HG02973 (cell line): ENCODE data around the gene PER3.
"Not testable (repeated sequence)": the region's sequence is repeated elsewhere in the genome, so short reads cannot be mapped to it uniquely, and the experiment has no call there.

ENCODE experiments used
- ATAC-seq: cut with Tn5 transposase; IDR thresholded peaks from one replicate; pipeline ENCODE4 v1.9.1; 2021; ENCODE audit warnings: moderate library complexity; ENCODE audit not compliant: unreplicated experiment

Gene PER3

DNA sequence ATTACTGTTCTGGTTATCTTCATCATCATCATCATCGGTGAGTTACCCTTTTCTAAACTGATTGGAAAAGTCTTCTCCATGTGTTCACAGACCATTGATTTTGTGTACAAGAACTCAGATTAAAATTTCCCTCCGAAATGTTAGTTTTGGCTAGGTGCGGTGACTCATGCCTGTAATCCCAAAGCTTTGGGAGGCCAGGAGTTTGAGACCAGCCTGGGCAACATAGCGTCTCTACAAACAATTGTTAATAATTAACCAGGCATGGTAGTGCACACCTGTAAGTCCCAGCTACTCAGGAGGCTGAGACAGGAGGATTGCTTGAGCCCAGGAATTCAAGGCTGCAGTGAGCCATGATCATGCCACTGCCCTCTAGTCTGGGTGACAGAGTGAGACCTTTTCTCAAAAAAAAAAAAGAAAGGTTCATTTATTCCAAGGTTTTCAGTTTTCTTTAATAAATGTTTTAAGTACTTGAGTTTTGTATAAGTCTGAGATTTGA, 5.9 kb upstream of the PER3 start:
- no peak for ATAC-seq

DNA sequence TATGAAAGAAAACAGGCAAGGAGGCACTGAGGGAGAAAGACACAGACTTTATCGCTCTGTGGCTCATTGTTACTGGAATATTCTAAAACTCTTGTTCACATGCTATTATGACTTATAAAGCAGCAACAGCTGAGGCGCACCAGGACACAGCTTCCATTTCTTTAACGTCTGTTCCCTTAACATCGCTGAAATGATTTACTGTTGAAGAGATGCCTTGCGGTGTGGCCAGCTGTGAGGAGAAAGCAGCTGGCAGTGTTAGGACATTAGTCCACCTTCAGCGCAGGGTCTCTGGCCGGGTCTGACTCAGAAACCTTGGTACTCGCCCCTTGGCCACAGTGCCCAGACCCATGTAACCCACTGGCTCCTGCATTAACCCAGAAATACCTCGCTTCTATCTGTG, 3.1 kb upstream of the PER3 start:
- ATAC-seq: no peak

DNA sequence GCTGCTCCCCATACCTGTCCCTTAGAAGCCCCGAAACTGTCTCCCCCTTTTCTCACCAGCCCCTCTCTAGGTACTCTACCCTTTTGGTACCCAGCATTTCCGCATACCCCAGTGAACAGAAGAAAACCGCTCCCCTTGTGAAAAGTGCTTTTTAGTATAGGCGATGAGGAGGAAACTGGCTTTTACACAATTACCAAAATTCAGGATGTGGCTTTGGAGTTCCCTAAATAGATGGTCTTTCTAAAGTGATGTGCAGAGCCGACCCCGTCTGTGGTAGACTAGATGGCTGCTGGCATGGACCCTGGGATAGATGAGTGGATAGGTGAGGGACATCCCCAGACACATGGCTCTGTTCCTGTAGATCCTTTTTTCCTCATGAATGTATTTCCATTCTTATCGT, 2.6 kb upstream of the PER3 start:
- no peak for ATAC-seq

DNA sequence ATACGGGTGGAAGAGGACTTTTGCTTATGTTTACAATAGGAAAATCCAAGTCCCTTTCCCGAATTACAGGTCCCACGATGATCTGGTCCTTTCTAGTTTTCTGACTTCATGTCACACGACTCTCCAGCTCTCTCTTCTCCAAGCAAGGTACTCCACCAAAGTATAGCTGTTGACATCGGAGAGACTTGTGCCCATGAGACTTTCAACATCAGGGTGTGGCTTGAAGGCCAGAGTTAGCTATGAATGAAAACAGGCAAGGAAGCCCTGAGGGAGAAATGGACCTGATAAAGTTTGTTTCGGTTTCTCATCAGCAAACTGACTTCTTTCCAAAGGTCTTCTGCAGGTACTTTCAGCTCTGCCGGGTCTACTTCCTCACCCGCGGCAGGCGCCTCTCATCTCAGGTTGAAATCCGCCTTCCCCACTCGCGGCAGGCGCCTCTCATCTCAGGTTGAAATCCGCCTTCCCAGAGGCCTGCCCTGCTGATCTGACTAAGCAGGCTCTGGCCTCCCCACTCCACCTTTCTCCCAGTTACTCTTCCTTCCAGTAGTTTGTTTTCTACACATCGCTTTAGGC, 2.1 kb upstream of the PER3 start:
- no peak for ATAC-seq

DNA sequence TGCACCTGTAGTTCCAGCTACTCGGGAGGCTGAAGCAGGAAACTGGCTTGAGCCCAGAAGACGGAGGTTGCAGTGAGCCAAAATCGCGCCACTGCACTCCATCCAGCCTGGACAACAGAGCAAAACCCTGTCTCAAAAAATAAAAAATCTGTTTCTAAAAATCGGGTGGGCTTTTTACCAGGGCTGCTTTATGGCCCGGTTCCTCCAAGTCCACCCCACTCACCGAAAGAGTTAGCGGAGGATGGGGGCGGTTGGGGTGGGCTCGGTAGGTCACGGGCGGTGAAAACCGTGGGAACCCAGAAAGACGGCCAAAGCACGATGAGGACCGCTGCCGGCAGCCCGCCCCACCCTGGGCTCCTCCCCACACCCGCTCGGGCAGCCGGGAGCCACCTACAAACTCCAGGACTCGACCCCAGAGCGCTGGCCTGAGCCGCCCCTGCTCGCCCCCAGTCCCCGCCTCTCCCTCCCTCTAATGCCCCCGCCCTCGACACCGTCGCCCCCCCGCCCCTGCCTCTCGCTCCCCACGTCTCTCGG, 846 bp upstream of the PER3 start:
- no peak for ATAC-seq

DNA sequence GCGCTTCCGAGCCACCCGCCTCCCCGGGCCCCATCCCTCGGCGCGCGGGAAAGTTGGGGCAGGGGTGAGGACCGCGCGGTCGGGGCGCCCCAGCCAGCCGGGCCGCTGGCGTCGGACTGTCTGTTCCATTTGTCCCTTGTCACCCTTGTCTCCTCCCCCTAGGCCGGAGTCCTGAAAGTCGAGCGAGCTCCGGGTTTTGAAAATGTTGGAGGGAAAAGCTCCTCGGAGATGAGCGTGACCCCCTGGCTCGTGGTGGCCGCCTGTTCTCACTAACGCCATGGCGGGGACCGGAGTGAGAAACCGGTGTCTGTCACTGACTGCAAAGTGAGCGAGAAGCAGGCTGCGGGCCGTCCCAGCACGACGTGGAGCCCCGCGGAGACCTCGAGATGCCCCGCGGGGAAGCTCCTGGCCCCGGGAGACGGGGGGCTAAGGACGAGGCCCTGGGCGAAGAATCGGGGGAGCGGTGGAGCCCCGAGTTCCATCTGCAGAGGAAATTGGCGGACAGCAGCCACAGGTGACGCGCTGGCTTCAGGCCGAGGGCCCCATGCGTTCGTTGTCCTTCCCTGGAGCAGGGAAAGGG, 491 bp downstream of the PER3 start:
- ATAC-seq: no peak

DNA sequence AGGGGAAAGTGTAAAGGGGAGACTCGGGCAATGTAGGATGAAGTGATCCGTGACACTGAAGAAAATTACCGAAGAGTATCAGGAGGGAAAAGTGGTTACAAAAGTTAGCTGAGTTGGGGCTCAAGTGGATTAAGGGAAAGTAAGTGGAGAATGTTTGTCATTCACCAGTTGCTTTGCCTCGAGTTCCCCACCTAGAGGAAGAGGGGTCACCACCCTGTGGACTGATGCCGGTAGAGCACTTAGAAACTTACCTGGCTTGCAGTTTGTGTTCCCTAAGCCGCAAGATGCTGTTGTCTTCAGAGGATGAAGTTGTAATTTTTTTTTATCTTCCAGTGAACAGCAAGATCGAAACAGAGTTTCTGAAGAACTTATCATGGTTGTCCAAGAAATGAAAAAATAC, 1.0 kb downstream of the PER3 start:
- no peak for ATAC-seq

DNA sequence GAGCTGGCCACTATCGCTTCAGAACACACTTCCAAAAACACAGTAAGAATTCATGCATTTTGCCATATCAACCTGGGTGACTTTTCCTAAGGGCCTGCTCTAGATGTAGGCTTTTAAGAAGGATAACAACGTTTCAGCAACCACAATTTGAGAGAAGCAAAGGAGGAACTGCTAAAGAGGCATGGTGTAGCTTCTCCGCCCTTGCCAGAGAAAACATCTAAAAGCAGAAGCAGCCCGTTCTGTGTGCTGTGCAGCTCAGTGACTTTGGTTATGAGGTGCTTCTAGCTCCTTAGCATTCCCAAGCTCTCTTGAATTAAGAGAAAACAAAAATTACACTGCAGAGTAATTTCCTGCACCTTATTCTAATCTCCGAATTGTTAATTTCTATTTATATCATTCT, 2.7 kb downstream of the PER3 start:
- ATAC-seq: no peak

DNA sequence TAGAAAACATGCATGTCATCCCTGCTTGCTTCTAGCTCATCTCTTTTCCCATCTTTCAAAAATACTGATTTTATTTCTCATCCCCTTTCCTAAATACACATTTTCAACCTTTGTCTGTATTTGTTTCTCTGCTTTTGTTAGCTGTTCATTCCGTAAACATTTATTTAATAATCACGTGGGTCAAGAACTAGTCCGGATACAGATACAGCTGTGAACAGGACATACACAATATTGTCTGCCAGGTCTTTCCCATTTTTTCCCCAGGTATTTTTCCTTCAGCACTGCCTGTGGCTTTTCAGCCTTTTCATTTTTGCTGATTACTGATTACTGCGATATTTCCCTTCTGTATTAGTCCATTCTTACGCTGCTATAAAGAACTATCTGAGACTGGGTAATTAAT, 5.7 kb downstream of the PER3 start:
- ATAC-seq: no peak

DNA sequence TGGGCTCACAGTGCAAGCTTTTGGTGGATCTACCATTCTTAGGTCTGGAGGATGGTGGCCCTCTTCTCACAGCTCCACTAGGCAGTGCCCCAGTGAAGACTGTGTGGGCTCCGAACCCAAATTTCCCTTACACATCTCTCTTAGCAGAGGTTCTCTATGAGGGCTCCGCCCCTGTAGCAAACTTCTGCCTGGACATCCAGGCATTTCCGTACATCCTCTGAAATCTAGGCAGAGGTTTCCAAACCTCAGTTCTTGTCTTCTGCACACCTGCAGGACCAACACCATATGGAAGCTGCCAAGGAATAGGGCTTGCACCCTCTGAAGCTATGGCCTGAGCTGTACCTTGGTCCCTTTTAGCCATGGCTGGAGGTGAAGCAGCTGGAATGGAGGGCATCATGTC, 6.9 kb downstream of the PER3 start:
- not testable (repeated sequence) for ATAC-seq

DNA sequence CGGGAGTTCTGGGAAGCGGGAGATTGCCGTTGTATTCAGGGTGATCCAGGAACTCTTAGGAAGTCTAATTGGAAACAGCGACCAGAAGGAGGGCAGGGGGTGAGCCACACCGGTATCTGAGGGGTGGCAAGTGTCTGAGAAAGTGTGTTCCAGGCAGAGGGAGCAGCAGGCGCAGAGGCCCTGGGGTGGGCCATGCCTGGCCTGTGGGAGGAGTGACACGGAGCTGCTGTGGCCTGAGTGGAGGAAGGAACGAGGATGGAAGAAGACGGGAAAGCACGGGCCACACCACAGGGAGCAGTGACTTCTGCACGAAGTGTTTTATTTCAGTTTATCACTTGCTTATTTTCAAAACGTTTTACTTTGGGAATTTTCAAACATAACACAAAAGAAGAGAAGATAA, 11.3 kb downstream of the PER3 start:
- ATAC-seq: no peak

DNA sequence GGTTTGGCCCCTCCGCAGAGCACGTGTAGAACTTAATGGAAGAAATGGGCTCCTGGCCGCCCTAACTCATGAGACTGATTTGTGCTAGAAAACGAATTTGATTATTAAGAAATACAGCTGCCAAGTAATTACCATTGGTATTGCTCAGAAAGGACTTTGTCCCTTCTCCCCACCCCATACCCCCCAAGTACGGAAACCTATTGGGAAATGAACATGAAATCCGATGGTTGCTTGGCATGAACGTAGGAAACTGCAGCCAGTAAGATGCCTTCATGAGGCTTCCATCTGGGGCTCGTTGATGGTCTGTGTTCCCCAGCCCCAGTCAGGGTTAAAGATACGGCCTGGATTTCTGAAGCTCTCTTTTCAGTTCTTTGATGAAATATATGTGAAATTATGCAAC, 21.4 kb downstream of the PER3 start:
- no peak for ATAC-seq

DNA sequence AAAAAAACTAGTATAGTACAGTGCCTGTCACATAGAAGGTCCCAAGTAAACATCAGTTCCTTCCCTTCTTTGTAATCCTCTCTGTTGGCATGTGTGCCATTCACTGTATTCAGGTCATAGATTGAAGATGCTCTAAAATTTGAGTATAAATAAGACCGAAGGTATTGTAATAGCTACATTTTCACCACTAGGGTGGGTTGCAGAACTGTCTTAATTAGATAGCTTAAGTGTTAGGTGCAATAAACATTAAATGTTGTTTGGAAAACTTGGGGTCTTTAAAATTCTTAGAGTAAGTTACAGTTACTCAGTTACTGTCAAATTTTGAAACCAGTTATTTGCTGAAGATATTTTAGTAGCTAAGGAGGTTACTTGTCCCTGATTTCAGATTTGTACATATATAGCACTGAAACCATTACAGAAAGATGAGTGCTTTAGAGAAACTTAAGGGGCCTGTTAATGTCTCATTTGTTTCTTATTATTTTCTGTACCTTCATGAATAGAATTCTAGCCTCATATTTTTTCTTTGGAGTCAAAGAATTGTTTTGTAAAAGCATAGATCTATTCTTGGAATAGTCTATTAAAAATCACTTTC, 24.3 kb downstream of the PER3 start:
- no peak for ATAC-seq

DNA sequence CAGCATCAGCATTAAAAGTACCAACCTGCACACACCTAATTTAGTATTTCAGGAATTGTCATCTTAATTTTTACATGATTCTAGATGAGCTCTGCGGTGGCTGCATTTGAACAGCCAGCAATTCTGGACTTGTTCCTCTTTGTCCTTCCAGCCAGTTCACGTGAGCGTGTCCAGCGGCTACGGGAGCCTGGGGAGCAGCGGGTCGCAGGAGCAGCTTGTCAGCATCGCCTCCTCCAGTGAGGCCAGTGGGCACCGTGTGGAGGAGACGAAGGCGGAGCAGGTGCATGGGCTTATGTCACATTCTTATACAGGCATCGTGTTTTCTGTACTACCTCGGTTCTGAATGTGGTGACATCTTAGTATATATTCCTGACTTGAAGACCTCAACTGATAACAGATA, 25.7 kb downstream of the PER3 start:
- no peak for ATAC-seq

DNA sequence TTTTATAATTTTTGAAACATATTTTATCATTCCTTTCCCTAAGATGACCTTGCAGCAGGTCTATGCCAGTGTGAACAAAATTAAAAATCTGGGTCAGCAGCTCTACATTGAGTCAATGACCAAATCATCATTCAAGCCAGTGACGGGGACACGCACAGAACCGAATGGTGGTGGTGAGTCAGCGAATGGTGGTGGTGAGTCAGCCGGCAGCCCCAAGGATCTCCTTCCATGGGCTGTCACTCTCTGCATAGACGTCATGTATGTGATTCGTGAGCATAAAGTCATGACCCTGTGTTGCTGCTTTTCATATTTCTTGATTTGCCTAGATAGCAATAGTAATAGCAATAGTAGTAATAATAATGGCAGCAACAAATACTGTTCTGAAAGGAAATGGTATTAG, 26.3 kb downstream of the PER3 start:
- ATAC-seq: no peak

DNA sequence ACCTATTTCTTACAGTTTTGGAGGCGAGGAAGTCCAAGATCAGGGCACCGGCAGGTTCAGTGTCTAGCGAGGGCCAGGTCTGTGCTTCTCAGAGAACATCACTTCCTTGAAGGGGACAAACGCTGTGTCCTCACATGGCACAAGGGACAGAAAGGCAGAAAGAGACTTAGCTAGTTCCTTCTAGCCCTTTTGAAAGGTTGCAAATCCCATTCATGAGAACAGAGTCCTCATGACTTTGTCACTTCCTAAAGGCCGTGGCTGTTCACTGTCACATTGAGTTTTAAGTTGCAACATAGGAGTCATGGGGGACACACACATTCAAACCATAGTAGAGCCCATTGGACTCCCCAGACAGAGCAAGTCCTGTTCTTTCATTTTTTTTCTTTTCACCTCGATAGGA, 27.4 kb downstream of the PER3 start:
- no peak for ATAC-seq

DNA sequence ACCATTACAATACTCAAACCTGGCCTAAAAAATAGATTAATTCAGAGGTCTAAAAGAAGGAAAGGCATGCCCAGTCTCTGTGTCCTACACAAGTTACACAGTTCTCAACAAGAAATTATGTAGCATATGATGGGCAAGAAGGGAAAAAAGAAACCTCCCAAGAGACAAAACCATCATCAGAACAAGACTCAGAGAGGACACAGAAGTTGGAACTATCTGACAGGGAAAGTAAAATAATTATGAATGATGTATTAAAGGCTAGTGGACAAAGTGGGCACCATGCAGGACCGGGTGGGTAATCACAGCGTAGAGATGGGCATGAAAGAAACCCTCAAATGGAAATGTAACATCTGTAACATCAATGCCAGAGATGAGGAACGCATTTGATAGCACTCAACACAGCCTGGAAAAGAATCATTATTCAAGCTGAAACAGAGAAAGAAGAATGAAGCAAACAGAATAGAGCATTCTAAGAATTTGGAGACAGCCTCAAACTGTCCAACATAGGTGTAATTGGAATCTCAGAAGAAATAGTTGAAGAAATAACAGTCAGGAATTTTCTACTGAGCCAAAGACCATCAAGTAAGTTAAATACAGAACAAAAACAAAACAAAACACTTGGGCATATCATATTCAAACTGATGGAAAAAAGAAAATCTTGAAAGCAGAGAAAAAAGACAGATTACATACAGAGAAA, 29.7 kb downstream of the PER3 start:
- ATAC-seq: no peak

DNA sequence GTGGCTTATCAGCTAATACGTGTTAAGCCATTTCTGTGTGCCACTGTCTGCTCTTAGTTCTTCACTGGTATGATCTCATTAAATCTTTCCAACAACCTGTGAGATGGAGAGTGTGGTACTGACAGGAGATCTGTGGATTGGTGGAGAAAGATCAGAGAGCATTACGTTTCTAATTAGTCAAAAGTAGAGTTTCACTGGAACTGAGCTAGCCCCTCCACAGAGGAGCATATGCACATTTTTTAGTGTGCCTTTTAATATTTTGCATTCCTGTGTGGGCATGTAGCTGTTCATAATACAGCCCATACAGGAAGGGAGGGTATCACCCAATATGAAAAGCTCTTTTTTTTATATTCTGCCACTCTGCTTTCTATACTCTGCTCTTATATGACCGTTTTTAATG, 37.2 kb downstream of the PER3 start:
- ATAC-seq: no peak

DNA sequence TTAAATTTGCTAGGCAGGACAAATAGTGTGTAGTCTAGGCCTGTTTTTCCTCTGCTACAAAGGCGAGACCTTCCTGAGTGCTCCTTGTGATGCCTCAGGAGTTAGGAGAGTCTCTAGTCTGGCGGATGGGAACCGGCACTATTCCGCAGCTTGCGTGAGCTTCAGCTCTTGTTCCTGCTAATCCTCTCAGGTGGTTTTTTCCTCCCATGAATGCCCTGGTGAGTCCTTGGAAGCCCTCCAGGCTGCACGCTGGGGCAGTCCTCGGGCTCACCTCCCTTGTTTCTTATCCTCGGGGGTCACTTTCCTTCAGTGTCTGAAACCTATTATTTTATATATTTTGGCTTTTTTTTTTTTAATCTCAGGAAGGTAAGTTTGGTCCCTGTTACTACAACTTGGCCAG, 40.6 kb downstream of the PER3 start:
- ATAC-seq: no peak

DNA sequence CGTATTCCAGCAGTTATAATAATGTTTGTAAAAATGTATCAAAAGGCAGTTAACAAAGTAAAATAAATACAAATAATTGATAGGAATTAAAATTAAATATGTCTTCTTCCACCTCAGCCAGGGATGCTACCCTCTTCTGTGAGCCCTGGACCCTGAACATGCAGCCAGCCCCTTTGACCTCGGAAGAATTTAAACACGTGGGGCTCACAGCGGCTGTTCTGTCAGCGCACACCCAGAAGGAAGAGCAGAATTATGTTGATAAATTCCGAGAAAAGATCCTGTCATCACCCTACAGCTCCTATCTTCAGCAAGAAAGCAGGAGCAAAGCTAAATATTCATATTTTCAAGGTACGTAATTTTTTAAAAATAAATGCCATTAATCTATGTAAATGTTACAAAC, 42.3 kb downstream of the PER3 start:
- no peak for ATAC-seq

DNA sequence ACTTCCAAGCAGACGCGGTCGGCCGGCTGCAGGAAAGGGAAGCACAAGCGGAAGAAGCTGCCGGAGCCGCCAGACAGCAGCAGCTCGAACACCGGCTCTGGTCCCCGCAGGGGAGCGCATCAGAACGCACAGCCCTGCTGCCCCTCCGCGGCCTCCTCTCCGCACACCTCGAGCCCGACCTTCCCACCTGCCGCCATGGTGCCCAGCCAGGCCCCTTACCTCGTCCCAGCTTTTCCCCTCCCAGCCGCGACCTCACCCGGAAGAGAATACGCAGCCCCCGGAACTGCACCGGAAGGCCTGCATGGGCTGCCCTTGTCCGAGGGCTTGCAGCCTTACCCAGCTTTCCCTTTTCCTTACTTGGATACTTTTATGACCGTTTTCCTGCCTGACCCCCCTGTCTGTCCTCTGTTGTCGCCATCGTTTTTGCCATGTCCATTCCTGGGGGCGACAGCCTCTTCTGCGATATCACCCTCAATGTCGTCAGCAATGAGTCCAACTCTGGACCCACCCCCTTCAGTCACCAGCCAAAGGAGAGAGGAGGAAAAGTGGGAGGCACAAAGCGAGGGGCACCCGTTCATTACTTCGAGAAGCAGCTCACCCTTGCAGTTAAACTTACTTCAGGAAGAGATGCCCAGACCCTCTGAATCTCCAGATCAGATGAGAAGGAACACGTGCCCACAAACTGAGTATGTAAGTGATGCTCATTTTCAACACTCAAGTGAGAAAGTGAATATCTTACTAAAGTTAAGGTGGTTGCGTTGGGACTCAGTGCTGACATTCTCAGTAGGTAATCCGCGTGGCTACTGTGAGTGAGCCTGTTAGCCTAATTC, 43.2 kb downstream of the PER3 start:
- no peak for ATAC-seq
